A673 (cell line): ENCODE results near the gene ESD.

Source experiments
- CTCF ChIP-seq: fragments of 300-800, 200-600 bp; sonication (generic); conservative IDR thresholded peaks from 2 replicates; pipeline ENCODE4 v1.5.1; 2017; ENCODE audit warnings: low read depth, mild to moderate bottlenecking, antibody characterized with exemption, low read length, moderate library complexity, mixed read lengths
- EZH2 ChIP-seq: fragments of 200-600 bp; sonication (generic); IDR thresholded peaks from 2 replicates; pipeline ENCODE4 v1.6.1; 2017; ENCODE audit warnings: borderline replicate concordance, low read depth, mild to moderate bottlenecking, mixed read lengths, antibody characterized with exemption, low read length; ENCODE audit not compliant: poor library complexity, severe bottlenecking

DNA sequence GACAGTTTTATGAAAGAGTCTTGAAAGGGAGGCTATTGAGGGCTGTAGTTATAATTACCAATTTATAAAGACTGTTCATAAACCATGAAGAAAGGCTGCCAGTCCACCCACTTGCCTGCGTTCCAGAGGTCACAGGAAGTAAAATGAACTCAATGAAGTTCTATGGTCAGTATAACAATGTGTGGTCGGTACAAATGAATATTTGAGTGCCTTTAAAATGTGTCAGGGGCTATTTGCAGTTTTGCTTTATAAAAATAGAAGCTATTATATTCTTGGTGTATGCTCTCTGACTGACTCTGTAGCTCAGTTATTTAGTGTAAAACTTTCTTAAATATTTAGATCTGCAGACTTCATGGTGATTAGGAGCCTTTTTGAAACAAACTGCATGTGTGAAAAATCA lies 47.0 kb downstream of the ESD start:
- no peak for TF ChIP-seq CTCF
- no peak for TF ChIP-seq EZH2
